GM13976 (cell line): Measurements from ENCODE around the gene MED13L.

Experiments used
- DNase-seq: peaks from one replicate; pipeline ENCODE4 v3.0.0; 2012; ENCODE audit warnings: low spot score
- in situ Hi-C: fragments of 300-500 bp; cut with MboI; formaldehyde crosslinking; loops from one replicate; pipeline ENCODE4 v1.12.0; 2022; ENCODE audit warnings: low sequenced_read_pairs, mixed read lengths, inconsistent platforms; ENCODE audit not compliant: unreplicated experiment
- TF ChIP-seq, protein P1 (sequence below): IDR thresholded peaks from 2 replicates; pipeline ENCODE4 v1.5.1; 2012; ENCODE audit warnings: borderline replicate concordance, mild to moderate bottlenecking; ENCODE audit not compliant: insufficient read depth; ENCODE audit errors: extremely low read depth, missing control alignments, control extremely low read depth

The MED13L gene

GRCh38 chr12:116121453-116121871, 156.0 kb downstream of the MED13L start:
- TF ChIP-seq, protein P1, sequence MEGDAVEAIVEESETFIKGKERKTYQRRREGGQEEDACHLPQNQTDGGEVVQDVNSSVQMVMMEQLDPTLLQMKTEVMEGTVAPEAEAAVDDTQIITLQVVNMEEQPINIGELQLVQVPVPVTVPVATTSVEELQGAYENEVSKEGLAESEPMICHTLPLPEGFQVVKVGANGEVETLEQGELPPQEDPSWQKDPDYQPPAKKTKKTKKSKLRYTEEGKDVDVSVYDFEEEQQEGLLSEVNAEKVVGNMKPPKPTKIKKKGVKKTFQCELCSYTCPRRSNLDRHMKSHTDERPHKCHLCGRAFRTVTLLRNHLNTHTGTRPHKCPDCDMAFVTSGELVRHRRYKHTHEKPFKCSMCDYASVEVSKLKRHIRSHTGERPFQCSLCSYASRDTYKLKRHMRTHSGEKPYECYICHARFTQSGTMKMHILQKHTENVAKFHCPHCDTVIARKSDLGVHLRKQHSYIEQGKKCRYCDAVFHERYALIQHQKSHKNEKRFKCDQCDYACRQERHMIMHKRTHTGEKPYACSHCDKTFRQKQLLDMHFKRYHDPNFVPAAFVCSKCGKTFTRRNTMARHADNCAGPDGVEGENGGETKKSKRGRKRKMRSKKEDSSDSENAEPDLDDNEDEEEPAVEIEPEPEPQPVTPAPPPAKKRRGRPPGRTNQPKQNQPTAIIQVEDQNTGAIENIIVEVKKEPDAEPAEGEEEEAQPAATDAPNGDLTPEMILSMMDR, result no peak
- in situ Hi-C loops, result no loop called here
- no peak for DNase-seq

DNA sequence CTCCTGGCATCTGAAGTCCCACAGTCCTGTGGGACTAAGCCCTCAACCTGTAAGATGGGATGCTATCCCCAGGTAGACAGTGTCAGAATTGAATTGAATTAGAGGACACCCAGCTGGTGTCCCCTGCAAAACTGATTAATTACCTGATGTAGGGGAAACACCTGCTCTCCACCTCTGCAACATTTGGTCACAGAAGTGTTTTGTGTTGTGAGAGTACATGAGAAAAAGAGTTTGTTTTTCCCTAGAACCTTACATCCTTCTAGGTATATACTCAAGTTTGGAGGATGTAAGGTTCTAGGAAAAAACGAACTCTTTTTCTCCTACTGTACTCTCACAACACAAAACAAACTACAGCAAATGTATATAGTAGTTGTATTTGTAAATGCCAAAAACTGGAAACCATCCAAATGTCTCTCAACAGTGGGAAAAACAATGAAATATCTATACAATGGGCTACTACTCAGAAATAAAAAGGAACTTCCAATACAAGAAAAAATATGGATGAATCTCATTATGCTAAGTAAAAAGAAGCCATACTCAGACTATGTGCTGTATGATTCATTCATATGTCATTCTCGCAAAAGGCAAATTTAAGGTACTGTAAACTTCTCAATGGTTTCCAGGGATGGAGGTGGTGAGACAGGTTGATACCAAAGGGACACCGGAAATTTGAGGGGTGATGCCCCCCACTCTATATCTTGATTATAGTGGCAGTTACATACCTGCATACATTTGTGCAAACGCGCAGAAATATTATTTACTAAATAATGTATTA, 160.7 kb downstream of the MED13L start:
- in situ Hi-C loops, result no loop called here
- TF ChIP-seq, protein P1, result no peak
- no peak for DNase-seq

- TF ChIP-seq, protein P1, result no peak
- DNase-seq, result no peak
- in situ Hi-C loops, result no loop called here
Observed at GRCh38 chr12:116113398-116114130, 163.9 kb downstream of the MED13L start.

DNA sequence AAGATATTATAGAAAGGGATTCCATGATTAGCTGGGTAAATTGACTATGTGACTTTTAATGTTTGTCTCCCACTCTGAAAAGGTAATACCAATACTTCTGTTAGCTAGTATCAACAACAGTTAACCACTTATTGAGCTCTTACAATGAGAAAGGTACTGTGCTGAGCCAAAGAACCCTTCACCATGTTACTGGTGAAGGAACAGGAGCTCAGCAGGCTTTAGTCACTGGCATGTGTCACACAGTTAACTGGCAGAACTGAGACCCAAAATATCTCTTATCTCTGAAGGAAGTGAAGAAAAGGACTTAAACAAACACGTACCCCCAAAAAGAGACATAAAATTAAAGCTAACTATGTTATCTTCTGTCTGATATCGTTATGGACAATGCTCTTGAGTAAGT, 170.6 kb downstream of the MED13L start:
- DNase-seq, result no peak
- TF ChIP-seq, protein P1, result no peak
- in situ Hi-C loops, result no loop called here

GRCh38 chr12:116104167-116104767, 173.2 kb downstream of the MED13L start:
- TF ChIP-seq, protein P1, result no peak
- no peak for DNase-seq
- in situ Hi-C loops, result no loop called here

GRCh38 chr12:116101991-116102390, 175.5 kb downstream of the MED13L start:
- in situ Hi-C loops, result no loop called here
- TF ChIP-seq, protein P1, result no peak
- DNase-seq, result no peak
